HG03025 (cell line): ENCODE results near the gene MR1.

ENCODE experiments used
- ATAC-seq: cut with Tn5 transposase; IDR thresholded peaks from one replicate; pipeline ENCODE4 v1.9.1; 2021; ENCODE audit warnings: mild to moderate bottlenecking, moderate library complexity; ENCODE audit not compliant: unreplicated experiment, low FRiP score

Gene MR1

GRCh38 chr1:181089017-181089675 is 55.4 kb downstream of the MR1 start:
- ATAC-seq, result peak; percentile 7

- ATAC-seq, result peak; percentile 23
Observed at GRCh38 chr1:181089676-181090544, 56.1 kb downstream of the MR1 start.

- no peak for ATAC-seq
Observed at GRCh38 chr1:181090641-181091126, 56.9 kb downstream of the MR1 start.

- no peak for ATAC-seq
Observed at GRCh38 chr1:181091309-181092040, 57.7 kb downstream of the MR1 start.

GRCh38 chr1:181092056-181092455 is 58.3 kb downstream of the MR1 start:
- ATAC-seq, result no peak

- ATAC-seq, result no peak
Observed at GRCh38 chr1:181092883-181093458, 59.2 kb downstream of the MR1 start.

GRCh38 chr1:181094416-181095212 is 60.8 kb downstream of the MR1 start:
- ATAC-seq, result no peak

- no peak for ATAC-seq
Observed at GRCh38 chr1:181095260-181095659, 61.5 kb downstream of the MR1 start.

- no peak for ATAC-seq
Observed at GRCh38 chr1:181095763-181096184, 62.0 kb downstream of the MR1 start.

GRCh38 chr1:181097242-181097641 is 63.5 kb downstream of the MR1 start:
- no peak for ATAC-seq

GRCh38 chr1:181099152-181100014 is 65.6 kb downstream of the MR1 start:
- no peak for ATAC-seq

- ATAC-seq, result no peak
Observed at GRCh38 chr1:181100015-181100905, 66.5 kb downstream of the MR1 start.

- ATAC-seq, result no peak
Observed at GRCh38 chr1:181100934-181101333, 67.2 kb downstream of the MR1 start.

- no peak for ATAC-seq
Observed at GRCh38 chr1:181101581-181102226, 67.9 kb downstream of the MR1 start.

GRCh38 chr1:181102841-181103240 is 69.1 kb downstream of the MR1 start:
- ATAC-seq, result no peak

GRCh38 chr1:181103399-181103798 is 69.6 kb downstream of the MR1 start:
- ATAC-seq, result no peak

GRCh38 chr1:181104042-181104789 is 70.4 kb downstream of the MR1 start:
- no peak for ATAC-seq
